ENCODE data around the gene KIAA0753.

Gene KIAA0753

GRCh38 chr17:6536053-6536452 lies 104.5 kb downstream of the KIAA0753 start:
- no peaks in the 10 kb centered on the region for H3K9me3 ChIP-seq (ENCODE audit: low read length)
- H3K27ac ChIP-seq (ENCODE audit: low read depth, low read length), result no peak overlapping the region
- no peaks in the 10 kb centered on the region for H3K27me3 ChIP-seq (ENCODE audit: control insufficient read depth in 1 of 2, insufficient read depth in 2 of 2, low read length in 2 of 2)
- no peak overlapping the region for H3K9ac ChIP-seq (ENCODE audit: low read length)
- H3K4me1 ChIP-seq (ENCODE audit: insufficient read depth, low read length), result peaks cover 5% of the 10 kb centered on the region
- peaks cover 11% of the 10 kb centered on the region for H3K36me3 ChIP-seq (ENCODE audit: insufficient read depth, low read length)
- H3K4me3 ChIP-seq (ENCODE audit: low read depth in 1 of 2, low read length in 2 of 2), result no peak overlapping the region

- Histone ChIP-seq H3K9ac (ENCODE audit: low read length) (no peak overlapping the region), H3K36me3 (ENCODE audit: insufficient read depth, low read length) (peaks cover 11% of the 10 kb centered on the region), H3K27me3 (ENCODE audit: control insufficient read depth in 1 of 2, insufficient read depth in 2 of 2, low read length in 2 of 2) (no peaks in the 10 kb centered on the region), H3K4me1 (ENCODE audit: insufficient read depth, low read length) (peaks cover 5% of the 10 kb centered on the region), H3K4me3 (ENCODE audit: low read depth in 1 of 2, low read length in 2 of 2) (no peak overlapping the region), H3K9me3 (ENCODE audit: low read length) (no peaks in the 10 kb centered on the region), H3K27ac (ENCODE audit: low read depth, low read length) (no peak overlapping the region)
These were observed 105.5 kb downstream of the KIAA0753 start for GRCh38 chr17:6534846-6535514.

GRCh38 chr17:6532441-6532885 lies 108.0 kb downstream of the KIAA0753 start:
- H3K36me3 ChIP-seq (ENCODE audit: insufficient read depth, low read length), result peaks cover 5% of the 10 kb centered on the region
- H3K27ac ChIP-seq (ENCODE audit: low read depth, low read length), result no peak overlapping the region
- H3K27me3 ChIP-seq (ENCODE audit: control insufficient read depth in 1 of 2, insufficient read depth in 2 of 2, low read length in 2 of 2), result no peaks in the 10 kb centered on the region
- peaks cover 5% of the 10 kb centered on the region for H3K4me1 ChIP-seq (ENCODE audit: insufficient read depth, low read length)
- no peak overlapping the region for H3K9ac ChIP-seq (ENCODE audit: low read length)
- H3K9me3 ChIP-seq (ENCODE audit: low read length), result no peaks in the 10 kb centered on the region
- no peak overlapping the region for H3K4me3 ChIP-seq (ENCODE audit: low read depth in 1 of 2, low read length in 2 of 2)

- Histone ChIP-seq H3K4me3 (ENCODE audit: low read depth in 1 of 2, low read length in 2 of 2) (no peak overlapping the region), H3K27ac (ENCODE audit: low read depth, low read length) (no peak overlapping the region), H3K9me3 (ENCODE audit: low read length) (no peaks in the 10 kb centered on the region), H3K9ac (ENCODE audit: low read length) (no peak overlapping the region), H3K4me1 (ENCODE audit: insufficient read depth, low read length) (peaks cover 5% of the 10 kb centered on the region), H3K36me3 (ENCODE audit: insufficient read depth, low read length) (no peaks in the 10 kb centered on the region), H3K27me3 (ENCODE audit: control insufficient read depth in 1 of 2, insufficient read depth in 2 of 2, low read length in 2 of 2) (no peaks in the 10 kb centered on the region)
These were observed 108.9 kb downstream of the KIAA0753 start for GRCh38 chr17:6531575-6531974.

- Histone ChIP-seq H3K27me3 (ENCODE audit: control insufficient read depth in 1 of 2, insufficient read depth in 2 of 2, low read length in 2 of 2) (no peaks in the 10 kb centered on the region), H3K9ac (ENCODE audit: low read length) (no peak overlapping the region), H3K27ac (ENCODE audit: low read depth, low read length) (no peak overlapping the region), H3K9me3 (ENCODE audit: low read length) (no peaks in the 10 kb centered on the region), H3K4me3 (ENCODE audit: low read depth in 1 of 2, low read length in 2 of 2) (no peak overlapping the region), H3K4me1 (ENCODE audit: insufficient read depth, low read length) (no peaks in the 10 kb centered on the region), H3K36me3 (ENCODE audit: insufficient read depth, low read length) (no peaks in the 10 kb centered on the region)
These were observed 110.1 kb downstream of the KIAA0753 start for GRCh38 chr17:6530324-6530920.

GRCh38 chr17:6528557-6528956 lies 112.0 kb downstream of the KIAA0753 start:
- no peaks in the 10 kb centered on the region for H3K4me1 ChIP-seq (ENCODE audit: insufficient read depth, low read length)
- H3K27ac ChIP-seq (ENCODE audit: low read depth, low read length), result no peak overlapping the region
- H3K36me3 ChIP-seq (ENCODE audit: insufficient read depth, low read length), result no peaks in the 10 kb centered on the region
- H3K4me3 ChIP-seq (ENCODE audit: low read depth in 1 of 2, low read length in 2 of 2), result no peak overlapping the region
- no peaks in the 10 kb centered on the region for H3K27me3 ChIP-seq (ENCODE audit: control insufficient read depth in 1 of 2, insufficient read depth in 2 of 2, low read length in 2 of 2)
- no peaks in the 10 kb centered on the region for H3K9me3 ChIP-seq (ENCODE audit: low read length)
- H3K9ac ChIP-seq (ENCODE audit: low read length), result no peak overlapping the region
